PC-3 (cell line): Measurements from ENCODE around the gene ABCA8. TPM values are rescaled to one million over a fixed set of nuclear protein-coding genes. Genes with fewer than 3 reads are reported as not detected.

Experiments used
- ATAC-seq: fragments of 200-7000 bp; cut with Tn5 transposase; 2 replicates; pipeline ENCODE4 v1.9.1; 2020; ENCODE audit warnings: mild to moderate bottlenecking, moderate library complexity
- BruUV-seq: library from RNA; stranded (reverse); fragments of 400-500 nt; replicated peaks from 2 replicates; lab custom pipeline; 2021; lab: Mats Ljungman, UMichigan
- CTCF ChIA-PET: fragments of 300-600 bp; sonication (Branson Sonifier 250); formaldehyde crosslinking; loops from one replicate; lab custom pipeline; 2022; ENCODE audit warnings: antibody characterized with exemption; lab: Charles Lee
- POLR2A ChIA-PET: fragments of 300-600 bp; sonication (Branson Sonifier 250); formaldehyde crosslinking; loops from one replicate; lab custom pipeline; 2022; ENCODE audit warnings: antibody characterized with exemption; ENCODE audit not compliant: unreplicated experiment; lab: Charles Lee
- DNase-seq: peaks from one replicate; pipeline ENCODE4 v3.0.0-alpha.2; 2015
- H2AFZ ChIP-seq: fragments of 300-600 bp; sonication (generic); 2 replicates; pipeline ENCODE4 v1.6.0; 2016; ENCODE audit warnings: antibody characterized with exemption, low read length
- H3F3A ChIP-seq: fragments of 300-600 bp; sonication (generic); one replicate; pipeline ENCODE4 v1.6.0; 2017; ENCODE audit warnings: antibody characterized with exemption, low read length, control low read depth, mild to moderate bottlenecking; ENCODE audit not compliant: unreplicated experiment
- H3K27ac ChIP-seq: fragments of 300-600 bp; sonication (generic); 2 replicates; pipeline ENCODE4 v1.5.1; 2016; ENCODE audit warnings: mild to moderate bottlenecking, low read length
- H3K27me3 ChIP-seq: fragments of 300-600 bp; sonication (generic); 2 replicates; pipeline ENCODE4 v1.6.1; 2016; ENCODE audit warnings: low read length, mixed read lengths
- H3K36me3 ChIP-seq: fragments of 300-600 bp; sonication (generic); 2 replicates; pipeline ENCODE4 v1.6.1; 2016; ENCODE audit warnings: low read depth, mixed run types, low read length, mixed read lengths
- H3K4me1 ChIP-seq: fragments of 300-600 bp; sonication (generic); 2 replicates; pipeline ENCODE4 v1.5.1; 2016; ENCODE audit warnings: low read length; ENCODE audit not compliant: insufficient read depth
- H3K4me2 ChIP-seq: fragments of 300-600 bp; sonication (generic); 2 replicates; pipeline ENCODE4 v1.6.0; 2016; ENCODE audit warnings: low read length
- H3K4me3 ChIP-seq: fragments of 300-600 bp; sonication (generic); 2 replicates; pipeline ENCODE4 v1.5.1; 2016; ENCODE audit warnings: mild to moderate bottlenecking, low read length, mixed read lengths
- H3K79me2 ChIP-seq: fragments of 300-600 bp; sonication (generic); 2 replicates; pipeline ENCODE4 v1.6.1; 2017; ENCODE audit warnings: low read length, mixed read lengths
- H3K9ac ChIP-seq: fragments of 300-600 bp; sonication (generic); 2 replicates; pipeline ENCODE4 v1.6.0; 2016; ENCODE audit warnings: mild to moderate bottlenecking, low read length
- H3K9me2 ChIP-seq: fragments of 300-600 bp; sonication (generic); replicated peaks from 2 replicates; pipeline ENCODE4 v1.6.1; 2016; ENCODE audit warnings: mixed run types, low read length, mixed read lengths
- H3K9me3 ChIP-seq: fragments of 300-600 bp; sonication (generic); 2 replicates; pipeline ENCODE4 v1.6.1; 2016; ENCODE audit warnings: low read length, mixed read lengths
- H4K20me1 ChIP-seq: fragments of 300-600 bp; sonication (generic); 2 replicates; pipeline ENCODE4 v1.6.1; 2016; ENCODE audit warnings: low read length, mixed read lengths
- EZH2 ChIP-seq: fragments of 300-600 bp; sonication (generic); IDR thresholded peaks from one replicate; pipeline ENCODE4 v1.6.1; 2017; ENCODE audit warnings: antibody characterized with exemption, mild to moderate bottlenecking, low read length; ENCODE audit not compliant: unreplicated experiment
- EZH2phosphoT487 ChIP-seq: fragments of 300-600 bp; sonication (generic); IDR thresholded peaks from 2 replicates; pipeline ENCODE4 v1.6.1; 2018; ENCODE audit warnings: mild to moderate bottlenecking, antibody characterized with exemption, low read length, borderline replicate concordance
- intact Hi-C: fragments of 100-400 bp; cut with micrococcal nuclease; formaldehyde crosslinking; loops from 2 replicates; pipeline ENCODE4 v1.9.0; 2023
- total RNA-seq: library from RNA; depleted of rRNA; stranded (reverse); fragments of >200 nt; gene quantifications from 2 replicates; pipeline ENCODE4 v1.2.3, GENCODE V29; 2014
- TF ChIP-seq, protein P1 (sequence below): fragments of 300-600 bp; sonication (generic); conservative IDR thresholded peaks from 2 replicates; pipeline ENCODE4 v1.5.1; 2017; ENCODE audit warnings: antibody characterized with exemption, low read depth, mild to moderate bottlenecking, low read length

ABCA8 gene
- total RNA-seq, 1 experiment from 2014 or later: 0.22 TPM

- Histone ChIP-seq H3K9me3 (no peaks in the 10 kb centered on the region), H3K27ac (no peak overlapping the region), H3K27me3 (peaks cover 5% of the 10 kb centered on the region; the same call in 1 of the 2 replicates), H3K4me3 (no peak overlapping the region), H3K79me2 (no peaks in the 10 kb centered on the region), H3F3A (no peaks in the 10 kb centered on the region), H4K20me1 (no peaks in the 10 kb centered on the region), H3K36me3 (no peaks in the 10 kb centered on the region), H3K9ac (no peak overlapping the region), H2AFZ (no peak overlapping the region), H3K4me2 (no peak overlapping the region), H3K9me2 (no peaks in the 10 kb centered on the region), H3K4me1 (no peaks in the 10 kb centered on the region)
- DNase-seq (no peak), ATAC-seq (no peak)
- intact Hi-C loops: no loop called here
- ChIA-PET CTCF (no interaction called here), POLR2A (no interaction called here)
- no peak for TF ChIP-seq EZH2
- TF ChIP-seq EZH2phosphoT487: no peak
- TF ChIP-seq, protein P1, sequence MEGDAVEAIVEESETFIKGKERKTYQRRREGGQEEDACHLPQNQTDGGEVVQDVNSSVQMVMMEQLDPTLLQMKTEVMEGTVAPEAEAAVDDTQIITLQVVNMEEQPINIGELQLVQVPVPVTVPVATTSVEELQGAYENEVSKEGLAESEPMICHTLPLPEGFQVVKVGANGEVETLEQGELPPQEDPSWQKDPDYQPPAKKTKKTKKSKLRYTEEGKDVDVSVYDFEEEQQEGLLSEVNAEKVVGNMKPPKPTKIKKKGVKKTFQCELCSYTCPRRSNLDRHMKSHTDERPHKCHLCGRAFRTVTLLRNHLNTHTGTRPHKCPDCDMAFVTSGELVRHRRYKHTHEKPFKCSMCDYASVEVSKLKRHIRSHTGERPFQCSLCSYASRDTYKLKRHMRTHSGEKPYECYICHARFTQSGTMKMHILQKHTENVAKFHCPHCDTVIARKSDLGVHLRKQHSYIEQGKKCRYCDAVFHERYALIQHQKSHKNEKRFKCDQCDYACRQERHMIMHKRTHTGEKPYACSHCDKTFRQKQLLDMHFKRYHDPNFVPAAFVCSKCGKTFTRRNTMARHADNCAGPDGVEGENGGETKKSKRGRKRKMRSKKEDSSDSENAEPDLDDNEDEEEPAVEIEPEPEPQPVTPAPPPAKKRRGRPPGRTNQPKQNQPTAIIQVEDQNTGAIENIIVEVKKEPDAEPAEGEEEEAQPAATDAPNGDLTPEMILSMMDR: no peak
- BruUV-seq: no TSS peak
These were observed 2.8 kb upstream of the ABCA8 start for GRCh38 chr17:68957944-68958343.

- Histone ChIP-seq H3K4me3 (no peak overlapping the region), H3K4me1 (no peaks in the 10 kb centered on the region), H3K79me2 (no peaks in the 10 kb centered on the region), H3F3A (no peaks in the 10 kb centered on the region), H3K9me3 (no peaks in the 10 kb centered on the region), H4K20me1 (no peaks in the 10 kb centered on the region), H2AFZ (no peak overlapping the region), H3K36me3 (no peaks in the 10 kb centered on the region), H3K27me3 (peaks cover 29% of the 10 kb centered on the region), H3K9ac (no peak overlapping the region), H3K4me2 (no peak overlapping the region), H3K27ac (no peak overlapping the region), H3K9me2 (no peaks in the 10 kb centered on the region)
- ATAC-seq (peak; percentile 73), DNase-seq (peak; percentile 9)
- POLR2A ChIA-PET: interaction anchor here (0.7 kb wide), 1 partner anchor 280 kb away, joined by 6 read pairs; no protein-coding TSS in a partner anchor
- no TSS peak for BruUV-seq
- CTCF ChIA-PET: interaction anchor here (0.6 kb wide), 1 partner anchor 138 kb away, joined by 3 read pairs; no protein-coding TSS in a partner anchor
- intact Hi-C loops: no loop called here
- TF ChIP-seq EZH2: no peak
- no peak for TF ChIP-seq EZH2phosphoT487
- TF ChIP-seq, protein P1: no peak
These were observed 871 bp downstream of the ABCA8 start for GRCh38 chr17:68954146-68954896.

GRCh38 chr17:68953340-68953997, 1.7 kb downstream of the ABCA8 start:
- H3K79me2 ChIP-seq: no peaks in the 10 kb centered on the region
- H3K4me3 ChIP-seq: no peak overlapping the region
- no peak for TF ChIP-seq EZH2phosphoT487
- peaks cover 32% of the 10 kb centered on the region for H3K27me3 ChIP-seq
- H3K36me3 ChIP-seq: no peaks in the 10 kb centered on the region
- ATAC-seq (no peak), DNase-seq (no peak)
- intact Hi-C loops: no loop called here
- H2AFZ ChIP-seq: no peak overlapping the region
- no peak overlapping the region for H3K27ac ChIP-seq
- H3K9me3 ChIP-seq: no peaks in the 10 kb centered on the region
- POLR2A ChIA-PET: no interaction called here
- no peaks in the 10 kb centered on the region for H4K20me1 ChIP-seq
- no peaks in the 10 kb centered on the region for H3K9me2 ChIP-seq
- H3K4me1 ChIP-seq: no peaks in the 10 kb centered on the region
- CTCF ChIA-PET: no interaction called here
- H3F3A ChIP-seq: no peaks in the 10 kb centered on the region
- H3K9ac ChIP-seq: no peak overlapping the region
- H3K4me2 ChIP-seq: no peak overlapping the region
- no TSS peak for BruUV-seq
